CD4-positive, alpha-beta T cell treated with Interleukin-4 for 1 hour (primary cell): ENCODE results near the gene FUT8.
"Not testable (repeated sequence)": the region's sequence is repeated elsewhere in the genome, so short reads cannot be mapped to it uniquely, and the experiment has no call there.

Experiments used
- DNase-seq, 2 donors: peaks; one replicate each; pipeline ENCODE4 v3.0.0-alpha.2; 2020 to 2022

The FUT8 gene

GRCh38 chr14:65419593-65420252, 7.2 kb downstream of the FUT8 start:
- DNase-seq, result no peak

- no peak for DNase-seq
Measured at GRCh38 chr14:65421201-65421981, 8.9 kb downstream of the FUT8 start.

- no peak for DNase-seq
Measured at GRCh38 chr14:65422088-65422834, 9.7 kb downstream of the FUT8 start.

- DNase-seq, result no peak
Measured at GRCh38 chr14:65423982-65424381, 11.5 kb downstream of the FUT8 start.

- DNase-seq, result no peak
Measured at GRCh38 chr14:65424531-65424930, 12.0 kb downstream of the FUT8 start.

GRCh38 chr14:65425885-65426284, 13.4 kb downstream of the FUT8 start:
- no peak for DNase-seq

GRCh38 chr14:65426902-65427301, 14.4 kb downstream of the FUT8 start:
- DNase-seq, result not testable (repeated sequence)

- no peak for DNase-seq
Measured at GRCh38 chr14:65428691-65429090, 16.2 kb downstream of the FUT8 start.

GRCh38 chr14:65429757-65430156, 17.2 kb downstream of the FUT8 start:
- no peak for DNase-seq

- DNase-seq, result no peak
Measured at GRCh38 chr14:65431245-65431644, 18.7 kb downstream of the FUT8 start.

- no peak for DNase-seq
Measured at GRCh38 chr14:65431951-65432350, 19.4 kb downstream of the FUT8 start.

- DNase-seq, result no peak
Measured at GRCh38 chr14:65432361-65432948, 19.9 kb downstream of the FUT8 start.

GRCh38 chr14:65433157-65433556, 20.6 kb downstream of the FUT8 start:
- DNase-seq, result no peak

- no peak for DNase-seq
Measured at GRCh38 chr14:65433646-65434045, 21.1 kb downstream of the FUT8 start.

GRCh38 chr14:65434216-65434850, 21.8 kb downstream of the FUT8 start:
- no peak for DNase-seq

- DNase-seq, result no peak
Measured at GRCh38 chr14:65438266-65438933, 25.9 kb downstream of the FUT8 start.

GRCh38 chr14:65439117-65439516, 26.6 kb downstream of the FUT8 start:
- DNase-seq, result no peak

- DNase-seq, result no peak
Measured at GRCh38 chr14:65440230-65440629, 27.7 kb downstream of the FUT8 start.

GRCh38 chr14:65444230-65444629, 31.7 kb downstream of the FUT8 start:
- DNase-seq, result no peak

GRCh38 chr14:65446159-65446558, 33.6 kb downstream of the FUT8 start:
- DNase-seq, result no peak

GRCh38 chr14:65449647-65450046, 37.1 kb downstream of the FUT8 start:
- no peak for DNase-seq

- no peak for DNase-seq
Measured at GRCh38 chr14:65453807-65454480, 41.4 kb downstream of the FUT8 start.
